ENCODE data around the gene BICDL1.

Gene BICDL1

DNA sequence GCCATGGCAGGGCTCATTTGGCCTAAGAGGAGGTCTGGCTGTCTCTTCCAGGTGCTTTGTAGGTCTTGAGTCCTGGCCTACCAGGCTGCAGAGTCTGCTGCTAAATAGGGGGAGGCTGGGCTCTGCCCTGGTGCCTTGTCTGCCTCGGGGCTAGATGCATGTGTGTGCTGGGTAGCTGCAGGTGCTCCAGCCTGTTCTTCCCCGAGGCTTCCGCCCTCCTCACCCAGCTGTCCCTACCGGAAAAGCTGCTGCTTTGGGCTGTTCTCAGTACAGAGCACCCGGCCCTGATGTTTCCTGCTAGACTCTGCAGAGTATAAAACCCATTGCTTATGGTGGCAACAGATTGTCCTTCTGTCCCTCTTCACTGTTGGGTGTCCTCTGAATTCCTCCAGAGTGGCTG is 89.8 kb downstream of the BICDL1 start:
- no peak for DNase-seq (ENCODE audit: low read depth in 2 of 3, low spot score in 2 of 3)

DNA sequence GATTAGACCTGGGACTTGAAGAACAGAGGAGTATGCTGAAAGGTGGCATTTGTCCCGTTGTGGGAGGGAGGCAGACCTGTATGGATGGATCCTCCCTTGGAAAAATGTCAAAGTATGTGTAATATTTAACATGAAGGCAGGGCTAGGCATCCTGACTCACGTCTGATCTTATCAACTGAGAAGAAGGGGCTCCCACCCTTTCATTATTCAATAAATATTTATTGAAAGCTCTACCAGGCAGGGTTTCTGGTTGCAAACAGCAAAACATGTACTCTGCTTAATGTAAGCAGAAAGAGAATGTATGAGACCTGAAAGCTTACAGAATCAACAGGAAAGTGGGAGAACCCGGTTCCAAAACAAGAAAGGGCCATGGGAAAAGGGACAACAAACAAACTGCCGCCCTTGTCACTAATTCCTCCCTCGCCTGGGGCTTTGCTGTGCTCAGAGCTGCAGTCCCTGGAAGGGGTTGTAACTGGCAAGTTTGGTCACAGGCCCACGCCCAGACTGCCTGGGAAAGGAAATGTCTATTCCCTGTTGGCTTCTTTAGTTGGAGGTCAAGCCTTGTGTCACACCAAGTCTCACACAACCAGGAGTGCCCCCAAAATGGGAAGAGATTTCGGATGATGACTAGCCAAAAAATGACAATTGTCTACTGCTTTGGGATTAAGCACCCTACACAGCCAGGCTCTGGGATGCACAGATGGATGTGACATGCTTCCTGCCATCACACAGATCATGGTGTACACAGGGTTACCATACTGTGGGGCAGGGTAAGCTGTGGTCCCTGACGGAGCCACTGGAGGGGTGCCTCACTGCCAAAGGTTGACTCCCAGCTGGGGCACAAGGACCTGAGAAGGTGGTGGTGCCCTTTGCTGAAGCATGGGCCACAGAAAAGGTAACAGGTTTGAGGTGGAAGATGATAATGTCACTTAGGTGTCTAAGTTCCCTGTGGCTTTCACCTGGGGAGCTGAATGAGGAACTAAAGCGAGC is 90.7 kb downstream of the BICDL1 start:
- DNase-seq (ENCODE audit: low read depth in 2 of 3, low spot score in 2 of 3): no peak

DNA sequence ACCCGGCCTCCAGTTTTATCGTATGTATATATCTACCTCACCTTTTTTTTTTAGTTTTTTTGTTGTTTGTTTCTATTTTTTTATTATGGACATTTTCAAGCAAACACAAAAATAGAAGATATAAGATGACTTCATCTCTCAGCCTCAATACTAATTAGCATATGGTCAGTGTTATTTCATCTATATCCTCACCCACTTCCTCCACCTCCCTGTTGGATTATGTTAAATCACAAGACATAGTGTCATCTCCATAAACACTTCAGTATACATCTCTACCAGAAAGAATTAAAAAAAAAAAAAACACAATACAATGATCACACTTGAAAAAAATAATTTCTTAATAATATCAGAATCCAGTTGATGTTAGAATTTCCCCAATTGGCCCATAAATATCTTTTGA is 92.6 kb downstream of the BICDL1 start:
- no peak for DNase-seq (ENCODE audit: low read depth in 2 of 3, low spot score in 2 of 3)

DNA sequence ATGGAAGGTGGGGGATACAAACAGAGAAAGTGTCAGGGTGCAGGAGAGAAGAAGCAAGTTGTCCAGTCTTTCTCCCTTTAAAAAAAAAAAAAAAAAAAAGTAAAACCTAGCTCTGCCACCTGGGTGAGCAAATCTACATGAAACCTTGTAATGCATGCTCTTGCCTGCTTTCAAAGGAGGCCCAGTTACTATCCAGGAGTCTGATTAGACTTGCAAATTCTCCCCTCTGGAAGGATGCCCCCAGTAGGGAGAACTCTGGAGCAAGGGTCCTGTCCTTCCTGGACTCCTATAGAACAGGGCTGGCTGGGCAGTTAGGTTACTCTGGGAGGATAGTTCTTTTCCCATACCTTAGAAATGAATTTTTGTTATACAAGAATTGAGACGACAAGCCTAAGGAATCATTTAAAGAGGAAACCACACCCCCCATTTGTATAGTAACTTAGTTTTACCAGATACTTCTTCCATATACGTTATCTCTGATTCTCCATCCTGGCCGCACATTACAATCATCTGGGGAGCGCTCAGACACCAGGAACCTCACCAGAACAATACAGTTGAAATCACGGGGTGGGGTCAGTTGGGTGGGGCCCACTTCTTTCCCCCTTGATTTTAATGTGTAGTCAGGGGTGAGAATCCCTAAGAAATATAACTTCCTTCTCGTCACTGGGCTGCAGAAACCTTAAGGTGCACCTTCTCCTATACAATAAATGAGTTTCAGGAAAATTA is 97.0 kb downstream of the BICDL1 start:
- DNase-seq (ENCODE audit: low read depth in 2 of 3, low spot score in 2 of 3): no peak

DNA sequence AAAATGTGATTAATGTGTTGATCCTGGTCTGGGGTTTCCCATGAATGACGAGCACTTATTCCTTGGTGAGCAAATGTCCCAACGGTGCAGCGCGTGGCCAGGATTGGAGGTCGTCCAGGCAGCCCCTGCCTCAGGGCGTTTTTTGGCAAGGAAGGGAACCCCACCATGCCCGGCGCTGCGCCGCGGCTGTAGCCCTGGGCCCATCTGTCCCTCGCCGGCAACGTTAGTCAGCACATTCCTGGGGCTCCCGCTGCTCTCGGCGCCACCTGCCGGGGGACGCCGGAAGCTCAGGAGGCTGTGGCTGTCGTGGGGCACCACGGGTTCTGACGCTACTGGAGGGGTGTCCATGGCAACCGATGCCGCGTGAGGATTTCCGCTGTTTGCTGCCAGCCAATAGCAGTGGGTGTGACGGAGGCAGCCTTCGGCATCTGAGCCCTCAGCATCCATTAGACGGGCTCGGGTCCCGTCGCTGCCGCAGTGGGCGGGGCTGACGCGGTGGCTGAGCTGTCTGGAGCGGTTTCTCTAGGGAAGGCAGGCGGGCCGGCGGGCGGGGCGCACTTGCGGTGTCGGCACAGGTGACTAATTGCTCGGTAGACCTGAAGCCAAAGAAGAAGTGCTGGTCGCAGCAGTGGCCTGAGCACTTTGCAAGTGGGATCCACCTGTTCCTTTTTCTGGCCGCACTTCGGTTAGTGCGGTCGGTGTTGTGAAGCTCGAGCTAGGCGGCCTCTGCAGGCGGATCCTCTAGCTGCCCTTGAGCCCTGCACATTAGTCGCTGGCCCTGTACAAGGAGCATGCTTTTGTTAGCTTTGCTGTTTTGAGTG is 98.0 kb downstream of the BICDL1 start:
- DNase-seq (ENCODE audit: low read depth in 2 of 3, low spot score in 2 of 3): peak; percentile 97 to 99 (median 98)

DNA sequence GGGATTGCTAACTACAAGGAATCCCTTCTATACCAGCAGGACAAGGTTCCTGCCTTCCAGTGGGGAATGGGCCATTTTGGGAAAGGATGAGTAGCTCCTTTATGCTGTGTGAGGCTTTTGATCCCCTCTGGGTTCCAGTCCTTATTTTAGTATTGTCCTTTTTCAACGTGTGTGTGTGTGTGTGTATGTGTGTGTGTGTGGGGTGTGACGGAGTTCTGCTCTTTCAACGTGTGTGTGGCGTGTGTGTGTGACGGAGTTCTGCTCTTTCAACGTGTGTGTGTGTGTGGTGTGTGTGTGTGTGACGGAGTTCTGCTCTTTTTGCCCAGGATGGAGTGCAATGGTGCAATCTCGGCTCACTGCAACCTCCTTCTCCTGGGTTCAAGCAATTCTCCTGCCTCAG is 100.1 kb downstream of the BICDL1 start:
- no peak for DNase-seq (ENCODE audit: low read depth in 2 of 3, low spot score in 2 of 3)

DNA sequence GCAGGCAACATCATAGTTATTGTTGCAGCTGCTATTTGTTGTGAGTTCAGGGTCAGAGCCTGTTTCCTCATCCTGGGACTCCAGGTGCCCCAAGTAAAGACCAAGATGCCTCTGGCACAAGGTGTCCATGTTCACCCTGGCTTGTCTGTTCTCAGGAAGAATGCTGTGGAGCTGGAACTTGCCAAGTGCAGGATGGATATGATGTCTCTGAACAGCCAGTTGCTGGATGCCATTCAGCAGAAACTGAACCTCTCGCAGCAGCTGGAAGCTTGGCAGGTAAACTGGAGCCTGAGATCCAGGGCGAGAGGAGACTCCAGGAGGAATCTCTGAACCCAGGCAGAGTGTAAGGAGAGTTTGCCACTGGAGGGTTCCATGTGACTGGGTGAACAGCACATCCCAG is 100.8 kb downstream of the BICDL1 start:
- no peak for DNase-seq (ENCODE audit: low read depth in 2 of 3, low spot score in 2 of 3)

DNA sequence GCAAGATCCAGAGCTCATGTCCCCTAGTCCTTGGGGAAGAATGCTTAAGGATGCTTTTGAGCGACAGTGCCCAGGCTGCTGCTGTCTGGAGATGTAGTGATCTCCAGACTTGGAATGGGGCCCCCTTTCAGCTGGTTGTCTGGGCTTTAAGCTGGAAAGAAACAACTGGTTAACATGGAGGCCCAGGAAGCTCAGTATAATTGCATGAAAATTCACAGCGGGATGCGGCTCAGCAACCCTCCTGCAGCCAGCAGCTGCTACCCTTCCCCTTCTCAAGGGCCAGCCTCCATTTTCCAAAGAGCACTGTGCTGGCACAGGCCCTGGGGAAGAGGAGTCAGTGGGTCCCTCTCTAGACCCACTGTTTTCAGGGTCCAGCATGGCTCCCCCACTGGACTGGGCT is 101.2 kb downstream of the BICDL1 start:
- no peak for DNase-seq (ENCODE audit: low read depth in 2 of 3, low spot score in 2 of 3)

DNA sequence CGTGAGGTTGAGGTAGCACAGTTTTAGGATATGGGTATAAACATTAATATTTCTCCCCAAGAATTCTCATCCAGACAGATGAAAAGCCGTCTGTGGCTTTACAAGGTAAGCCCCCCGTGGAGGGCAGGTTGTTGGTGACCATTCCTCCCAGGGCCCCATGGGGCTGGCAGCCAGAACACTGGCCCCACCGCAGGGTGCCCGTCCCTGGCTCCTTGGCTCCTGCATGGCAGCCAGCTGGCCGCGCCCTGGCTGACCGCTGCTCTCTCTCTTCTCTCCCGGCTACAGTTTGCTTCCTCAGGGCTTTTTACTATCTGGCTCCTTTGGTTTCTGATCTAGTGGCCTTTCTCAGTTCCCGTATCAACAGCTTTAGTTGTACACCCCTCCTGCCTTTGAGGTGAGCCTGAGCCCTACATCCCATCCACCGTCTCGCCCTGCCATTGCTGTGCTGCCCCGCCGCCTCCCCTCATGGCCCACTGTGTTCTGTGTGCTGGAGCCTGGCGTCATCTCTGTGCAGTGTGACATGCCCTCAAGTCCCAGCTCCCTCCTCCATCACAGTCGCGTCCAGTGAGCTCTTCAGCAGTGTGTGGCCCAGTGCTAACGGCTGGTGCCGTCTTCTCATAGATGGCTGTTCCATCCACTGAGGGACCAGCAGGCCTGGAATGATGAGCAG is 101.7 kb downstream of the BICDL1 start:
- DNase-seq (ENCODE audit: low read depth in 2 of 3, low spot score in 2 of 3): no peak

DNA sequence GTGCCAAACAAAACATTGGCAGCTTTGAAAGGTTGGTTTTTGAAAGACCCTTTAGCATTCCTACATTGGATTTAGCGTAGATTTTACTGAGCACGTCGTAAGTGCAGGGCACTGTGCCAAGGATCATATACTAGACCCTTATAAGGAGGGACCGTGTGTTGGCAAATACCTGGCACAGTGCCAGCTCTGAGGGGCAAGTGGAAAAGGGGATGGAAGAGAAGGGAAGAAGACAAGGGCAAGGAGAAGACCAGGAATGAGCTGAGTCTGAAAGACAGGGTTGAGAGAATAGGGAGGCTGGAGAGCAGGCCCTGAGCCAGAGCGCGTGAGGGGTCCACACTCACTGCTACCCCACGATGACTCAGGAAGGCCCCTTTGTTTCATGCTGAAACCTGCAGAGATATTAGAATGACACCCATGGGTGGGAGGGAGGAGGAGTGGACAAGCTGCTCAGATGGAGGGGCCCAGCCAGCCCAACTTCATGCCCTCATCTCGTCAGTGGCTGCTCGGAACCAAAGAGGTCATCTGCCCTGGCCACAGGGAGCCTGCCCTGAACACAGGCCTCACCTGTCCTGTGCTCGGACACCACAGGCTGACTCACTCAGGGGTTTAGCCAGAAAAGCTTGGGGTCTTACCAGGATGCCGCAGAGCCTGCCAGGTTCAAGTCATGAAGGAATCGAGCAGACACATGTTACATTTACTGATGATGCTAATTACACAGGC is 102.5 kb downstream of the BICDL1 start:
- DNase-seq (ENCODE audit: low read depth in 2 of 3, low spot score in 2 of 3): no peak

DNA sequence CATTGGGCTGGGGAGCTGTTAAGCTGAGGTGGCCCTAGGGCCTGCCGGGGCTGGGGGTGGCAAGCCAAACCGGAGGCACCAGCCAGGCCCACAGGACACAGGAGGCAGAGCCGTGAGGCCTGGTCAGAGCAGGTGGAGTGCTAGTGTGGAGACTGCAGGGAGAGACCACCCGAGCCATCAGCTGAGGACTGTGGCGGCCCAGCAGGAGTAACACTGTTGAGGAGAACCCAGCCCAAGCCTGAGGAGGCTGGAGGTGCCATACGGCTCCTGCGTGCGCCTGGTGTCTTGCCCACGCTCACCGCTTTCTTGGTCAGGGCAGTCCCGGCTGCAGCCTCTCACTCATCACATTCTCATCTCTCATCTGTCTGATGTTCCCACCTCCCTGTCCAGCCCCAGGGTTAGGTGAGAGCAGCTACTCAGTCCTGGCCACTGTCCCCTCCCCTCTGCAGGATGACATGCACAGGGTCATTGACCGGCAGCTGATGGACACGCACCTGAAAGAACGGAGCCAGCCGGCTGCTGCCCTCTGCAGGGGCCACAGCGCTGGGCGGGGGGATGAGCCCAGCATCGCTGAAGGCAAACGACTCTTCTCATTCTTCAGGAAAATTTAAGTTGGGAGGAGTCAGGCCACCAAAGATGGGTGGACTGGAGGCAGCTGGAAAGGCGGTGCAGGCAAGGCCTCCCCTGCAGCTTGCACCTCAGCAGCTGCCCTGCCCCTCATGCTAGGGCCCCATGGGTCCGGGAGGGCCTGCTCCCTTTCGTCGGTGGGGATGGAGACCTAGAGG is 103.7 kb downstream of the BICDL1 start:
- DNase-seq (ENCODE audit: low read depth in 2 of 3, low spot score in 2 of 3): no peak

DNA sequence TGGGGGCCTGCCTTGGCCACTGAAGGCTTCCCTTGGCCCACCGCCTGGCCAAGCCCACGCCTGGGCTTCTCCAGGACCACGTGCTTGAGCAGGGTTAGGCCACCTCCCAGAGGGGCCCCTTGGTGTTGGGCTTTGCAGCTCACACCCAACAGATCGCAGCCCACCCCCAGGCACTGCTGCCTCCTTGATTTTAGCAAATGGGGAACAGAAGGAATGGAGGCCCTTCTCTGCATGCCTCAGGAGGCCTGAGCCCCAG is 104.2 kb downstream of the BICDL1 start:
- no peak for DNase-seq (ENCODE audit: low read depth in 2 of 3, low spot score in 2 of 3)

DNA sequence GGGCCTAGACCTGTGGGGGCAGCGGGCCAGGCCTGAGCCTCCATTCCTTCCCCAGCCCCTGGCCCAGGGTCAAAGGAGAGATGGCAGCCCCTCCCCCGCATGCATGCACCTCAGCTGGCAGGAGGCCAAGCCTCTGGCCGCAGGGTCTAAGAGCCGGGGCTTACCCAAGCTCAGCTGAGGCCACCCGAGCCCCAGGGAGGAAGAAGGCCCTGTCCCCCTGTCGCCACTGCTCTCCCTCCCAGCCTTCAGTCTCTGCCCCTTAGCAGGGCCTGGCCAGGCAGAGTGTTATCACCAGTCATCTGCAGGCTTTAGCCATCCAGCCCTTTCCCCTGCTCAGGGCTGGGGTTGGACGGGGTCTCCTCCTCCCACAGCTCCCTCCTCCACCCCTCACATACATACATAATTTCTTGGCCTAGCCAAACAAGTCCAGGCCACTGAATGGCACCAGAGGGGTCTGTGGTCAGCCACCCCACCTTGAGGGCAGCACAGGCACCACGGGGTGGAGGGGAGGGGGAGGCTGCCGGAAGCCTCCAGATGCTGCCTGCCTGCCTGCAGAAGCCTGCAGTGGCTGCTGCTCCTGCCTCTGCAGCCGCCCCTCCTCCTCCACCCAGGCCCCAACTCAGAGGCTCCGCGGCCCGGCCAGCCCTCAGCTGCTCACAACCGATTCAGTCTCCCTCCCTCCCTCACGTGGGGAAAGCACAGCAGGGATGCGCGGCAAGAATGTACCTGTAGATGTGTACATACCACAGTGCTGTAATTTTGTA is 104.7 kb downstream of the BICDL1 start:
- DNase-seq (ENCODE audit: low read depth in 2 of 3, low spot score in 2 of 3): no peak

DNA sequence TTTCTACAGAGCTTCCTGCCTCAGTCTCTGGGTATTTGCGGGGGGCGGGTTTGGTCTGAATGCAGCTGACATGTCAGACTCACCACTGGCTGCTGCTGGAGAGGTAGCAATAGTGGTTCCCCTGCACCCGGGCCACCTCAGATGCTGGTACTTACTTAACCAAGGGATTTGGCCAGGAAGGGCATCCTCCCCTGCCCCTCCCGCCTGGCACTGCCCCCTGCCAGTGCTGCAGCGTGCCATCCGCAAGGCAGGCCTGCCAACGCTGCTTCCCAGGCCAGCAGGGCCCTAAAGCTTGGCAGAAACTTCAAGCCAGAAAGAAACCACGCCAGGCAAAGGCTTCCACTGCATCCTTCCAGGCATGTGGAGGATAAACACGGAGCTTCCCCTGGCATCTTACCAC is 105.4 kb downstream of the BICDL1 start:
- DNase-seq (ENCODE audit: low read depth in 2 of 3, low spot score in 2 of 3): no peak

DNA sequence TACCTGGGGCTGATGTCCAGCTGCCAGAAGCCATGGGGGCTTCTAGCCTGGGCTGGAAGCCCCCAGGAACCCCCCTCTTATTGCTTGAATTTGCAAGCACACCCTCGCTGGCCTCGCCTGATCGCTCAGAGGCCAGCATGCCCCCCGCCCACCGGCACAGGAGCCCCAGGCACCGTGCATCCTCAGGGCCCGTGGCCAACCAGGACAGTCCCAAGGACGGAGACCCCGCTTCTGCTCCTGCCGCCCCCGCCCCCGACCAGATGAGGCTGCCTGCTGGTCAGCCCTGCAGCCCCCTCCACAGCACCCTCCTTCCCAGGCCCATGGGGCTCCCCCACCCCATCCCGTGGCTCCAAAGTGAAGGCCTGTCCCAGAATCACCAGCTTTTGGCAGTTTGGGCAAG is 106.3 kb downstream of the BICDL1 start:
- no peak for DNase-seq (ENCODE audit: low read depth in 2 of 3, low spot score in 2 of 3)

DNA sequence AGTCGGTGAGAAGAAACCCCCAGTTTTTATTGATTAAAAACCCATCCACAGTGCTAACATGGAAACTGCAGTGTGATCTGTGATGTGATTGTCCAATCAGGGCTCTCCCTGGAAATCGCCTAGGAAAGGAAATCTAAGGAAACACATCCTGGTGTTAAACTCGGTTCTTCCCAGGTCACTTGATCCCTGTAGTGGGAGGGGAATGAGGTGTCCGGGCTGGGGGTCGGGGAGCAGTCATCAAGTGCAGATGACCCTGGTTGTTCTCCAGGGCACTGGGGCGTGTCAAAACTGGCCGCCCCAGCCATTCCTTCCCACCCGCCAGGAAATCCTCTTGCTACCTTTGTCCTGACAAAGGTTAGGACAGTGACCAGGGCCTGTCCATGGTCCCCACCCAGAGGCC is 106.7 kb downstream of the BICDL1 start:
- no peak for DNase-seq (ENCODE audit: low read depth in 2 of 3, low spot score in 2 of 3)

DNA sequence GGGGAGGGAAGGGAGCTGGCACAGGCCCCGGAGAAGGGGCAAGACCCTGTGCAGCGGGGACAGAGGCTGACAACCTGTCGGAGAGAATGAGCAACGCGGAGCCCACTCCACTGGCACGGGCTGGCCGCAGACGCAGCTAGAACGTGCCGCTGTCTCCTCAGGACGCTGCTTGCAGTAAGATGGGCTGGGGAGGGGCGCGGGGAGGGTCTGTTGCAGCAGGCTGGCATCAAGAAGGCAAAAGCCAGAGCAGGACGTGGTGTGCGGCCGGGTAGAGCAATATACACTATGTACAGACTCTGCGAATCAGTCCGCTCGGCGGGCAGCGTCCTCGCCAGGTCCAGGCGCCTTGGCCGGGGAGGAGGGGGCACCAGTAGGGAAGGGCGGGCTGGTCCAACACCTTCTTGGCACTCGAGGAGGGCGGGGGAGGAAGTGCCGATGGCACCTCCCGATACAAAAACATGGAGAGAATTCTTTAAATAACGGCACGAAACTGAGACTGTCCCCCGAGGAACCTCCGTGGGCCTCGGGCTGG is 107.7 kb downstream of the BICDL1 start:
- no peak for DNase-seq (ENCODE audit: low read depth in 2 of 3, low spot score in 2 of 3)

DNA sequence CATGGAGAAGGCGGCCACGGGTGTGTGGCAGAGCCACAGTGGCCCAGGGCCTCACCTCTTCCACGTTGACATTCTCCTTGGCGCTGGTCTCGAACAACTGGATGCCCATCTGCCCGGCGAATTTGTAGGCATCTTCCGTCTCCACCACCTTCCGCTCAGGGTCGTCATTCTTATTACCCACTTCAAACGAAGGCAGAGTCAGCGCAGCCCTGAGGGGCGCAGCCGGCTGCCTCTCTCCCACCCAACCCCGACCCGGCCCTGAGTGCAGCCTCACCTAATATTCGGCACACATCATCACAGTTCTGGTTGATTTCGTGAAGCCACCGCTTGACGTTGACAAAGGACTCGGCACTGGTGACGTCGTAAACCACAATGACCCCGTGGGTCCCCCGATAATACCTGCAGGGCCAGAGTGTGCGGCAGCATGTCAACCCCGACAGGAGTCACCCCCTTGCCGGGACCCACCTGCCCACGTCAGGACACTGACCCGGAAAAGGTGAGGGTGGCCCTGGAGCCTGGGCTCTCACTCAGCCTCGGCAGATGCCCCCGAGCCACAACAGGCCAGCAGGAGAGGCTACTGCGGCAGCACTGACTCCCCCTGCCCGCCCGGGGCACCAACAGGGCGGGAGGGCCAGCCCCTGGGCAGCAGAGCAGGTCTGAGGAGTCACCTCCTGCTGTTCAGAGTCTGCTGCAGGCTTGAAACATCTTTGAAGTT is 109.9 kb downstream of the BICDL1 start:
- no peak for DNase-seq (ENCODE audit: low read depth in 2 of 3, low spot score in 2 of 3)
